ENCODE results near the gene TAOK3. TPM values are rescaled to one million over a fixed set of nuclear protein-coding genes. Genes with fewer than 3 reads are reported as not detected.

Gene TAOK3
- total and polyA plus RNA-seq, 2 donors (not counting 3 experiments of a cell fraction or from before 2014, with no cell fraction given) = 11.3 to 23.1 TPM

DNA sequence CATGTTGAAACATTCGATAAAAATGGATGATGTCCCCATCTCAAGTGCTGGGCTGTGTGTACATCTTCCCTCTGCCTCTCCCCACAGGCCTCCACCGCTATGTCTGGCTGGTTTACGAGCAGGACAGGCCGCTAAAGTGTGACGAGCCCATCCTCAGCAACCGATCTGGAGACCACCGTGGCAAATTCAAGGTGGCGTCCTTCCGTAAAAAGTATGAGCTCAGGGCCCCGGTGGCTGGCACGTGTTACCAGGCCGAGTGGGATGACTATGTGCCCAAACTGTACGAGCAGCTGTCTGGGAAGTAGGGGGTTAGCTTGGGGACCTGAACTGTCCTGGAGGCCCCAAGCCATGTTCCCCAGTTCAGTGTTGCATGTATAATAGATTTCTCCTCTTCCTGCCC, 228.2 kb downstream of the TAOK3 start:
- DNase-seq (ENCODE audit: low read depth, low spot score) = no peak
- no peak overlapping the region for H3K9ac ChIP-seq (replicated peaks; ENCODE audit: extremely low read depth, insufficient read depth, low read length)
- BruUV-seq (replicated peaks) = no TSS peak
- dilution Hi-C loops (cut with MboI; ENCODE audit: extremely low pct_ligation_motif_present, low sequenced_read_pairs) = no loop called here
- H3K4me1 ChIP-seq (ENCODE audit: control insufficient read depth, extremely low read depth, insufficient read depth, low read length) = no peaks in the 10 kb centered on the region
- TF ChIP-seq MAX (IDR thresholded peaks at IDR 0.05; ENCODE audit: insufficient read depth, insufficient read length) (no peak), MYC (IDR thresholded peaks at IDR 0.05; ENCODE audit: low read depth, low read length) (no peak)
- TF ChIP-seq, protein P1, sequence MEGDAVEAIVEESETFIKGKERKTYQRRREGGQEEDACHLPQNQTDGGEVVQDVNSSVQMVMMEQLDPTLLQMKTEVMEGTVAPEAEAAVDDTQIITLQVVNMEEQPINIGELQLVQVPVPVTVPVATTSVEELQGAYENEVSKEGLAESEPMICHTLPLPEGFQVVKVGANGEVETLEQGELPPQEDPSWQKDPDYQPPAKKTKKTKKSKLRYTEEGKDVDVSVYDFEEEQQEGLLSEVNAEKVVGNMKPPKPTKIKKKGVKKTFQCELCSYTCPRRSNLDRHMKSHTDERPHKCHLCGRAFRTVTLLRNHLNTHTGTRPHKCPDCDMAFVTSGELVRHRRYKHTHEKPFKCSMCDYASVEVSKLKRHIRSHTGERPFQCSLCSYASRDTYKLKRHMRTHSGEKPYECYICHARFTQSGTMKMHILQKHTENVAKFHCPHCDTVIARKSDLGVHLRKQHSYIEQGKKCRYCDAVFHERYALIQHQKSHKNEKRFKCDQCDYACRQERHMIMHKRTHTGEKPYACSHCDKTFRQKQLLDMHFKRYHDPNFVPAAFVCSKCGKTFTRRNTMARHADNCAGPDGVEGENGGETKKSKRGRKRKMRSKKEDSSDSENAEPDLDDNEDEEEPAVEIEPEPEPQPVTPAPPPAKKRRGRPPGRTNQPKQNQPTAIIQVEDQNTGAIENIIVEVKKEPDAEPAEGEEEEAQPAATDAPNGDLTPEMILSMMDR (IDR thresholded peaks at IDR 0.05; ENCODE audit: extremely low read depth in 1 of 2, insufficient read depth in 1 of 2, low read depth in 1 of 2, low read length in 2 of 2) = no peak
- H3K9me3 ChIP-seq (replicated peaks; ENCODE audit: control insufficient read depth, insufficient read depth, low read length) = no peaks in the 10 kb centered on the region
- H4K20me1 ChIP-seq (replicated peaks; ENCODE audit: control insufficient read depth, extremely low read depth, insufficient read depth, low read length) = no peaks in the 10 kb centered on the region
- H3K27ac ChIP-seq (ENCODE audit: insufficient read depth, low read depth, low read length) = no peak overlapping the region
- H3K79me2 ChIP-seq (ENCODE audit: control insufficient read depth, insufficient read depth, low read length) = no peaks in the 10 kb centered on the region
- H3K9me1 ChIP-seq (replicated peaks; ENCODE audit: control insufficient read depth, extremely low read depth, insufficient read depth, low read length) = no peaks in the 10 kb centered on the region
- ChIA-PET CTCF (interaction anchor here (1.5 kb wide), 1 partner anchor 21 kb away, joined by 3 read pairs; no protein-coding TSS in a partner anchor), POLR2A (no interaction called here)
- peaks cover 11 to 25% of the 10 kb centered on the region in 2 experiments for H3K36me3 ChIP-seq (ENCODE audit: control insufficient read depth in 2 of 2, extremely low read depth in 1 of 2, insufficient read depth in 2 of 2, low read length in 2 of 2)
- intact Hi-C loops (cut with micrococcal nuclease) = loop anchor here (5.0 kb wide), 1 partner anchor 947 kb away; no protein-coding TSS in a partner anchor
- no peak overlapping the region for H2AFZ ChIP-seq (ENCODE audit: low read depth, low read length)
- no peak for FAIRE-seq
- H3K4me3 ChIP-seq (replicated peaks in 1 of 3; ENCODE audit: insufficient read depth in 1 of 3, low read depth in 1 of 3, low read length in 3 of 3) = no peak overlapping the region
- H3K4me2 ChIP-seq (ENCODE audit: insufficient read depth, low read length) = no peak overlapping the region
- H3K27me3 ChIP-seq (ENCODE audit: control insufficient read depth in 2 of 2, insufficient read depth in 2 of 2, low read length in 2 of 2) = no peaks in the 10 kb centered on the region

DNA sequence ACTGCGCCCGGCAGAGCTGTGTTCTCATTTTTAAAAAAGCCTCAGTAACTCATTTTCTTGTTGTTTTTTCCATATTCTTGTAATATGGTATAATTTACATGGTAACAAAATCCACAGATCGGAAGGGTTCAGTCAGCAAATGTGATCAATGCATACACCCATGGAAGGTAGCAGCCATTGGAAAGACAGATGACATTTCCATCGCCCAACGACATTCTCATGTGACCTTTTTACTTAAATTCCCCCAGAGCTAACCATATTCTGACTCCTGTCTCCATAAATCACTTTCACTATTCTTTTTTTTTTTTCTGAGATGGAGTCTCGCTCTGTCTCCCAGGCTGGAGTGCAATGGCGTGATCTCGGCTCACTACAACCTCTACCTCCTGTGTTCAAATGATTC, 231.9 kb downstream of the TAOK3 start:
- no peaks in the 10 kb centered on the region for H3K9me1 ChIP-seq (replicated peaks; ENCODE audit: control insufficient read depth, extremely low read depth, insufficient read depth, low read length)
- no peaks in the 10 kb centered on the region for H4K20me1 ChIP-seq (replicated peaks; ENCODE audit: control insufficient read depth, extremely low read depth, insufficient read depth, low read length)
- ChIA-PET CTCF (interaction anchor here (0.9 to 1.3 kb wide), 2 partner anchors 14 to 237 kb away, joined by 3 to 4 read pairs; no protein-coding TSS in a partner anchor), POLR2A (no interaction called here)
- no peak overlapping the region for H3K4me2 ChIP-seq (ENCODE audit: insufficient read depth, low read length)
- no peak overlapping the region for H3K27ac ChIP-seq (ENCODE audit: insufficient read depth, low read depth, low read length)
- peaks cover 15% of the 10 kb centered on the region for H3K79me2 ChIP-seq (ENCODE audit: control insufficient read depth, insufficient read depth, low read length)
- no peak for FAIRE-seq
- intact Hi-C loops (cut with micrococcal nuclease) (loop anchor here (5.0 kb wide), 1 partner anchor 944 kb away; no protein-coding TSS in a partner anchor), dilution Hi-C loops (cut with MboI; ENCODE audit: extremely low pct_ligation_motif_present, low sequenced_read_pairs) (no loop called here)
- TF ChIP-seq EZH2 (IDR thresholded peaks at IDR 0.05; ENCODE audit: borderline replicate concordance, low read depth, low read length, severe bottlenecking) (no peak), MAX (IDR thresholded peaks at IDR 0.05; ENCODE audit: insufficient read depth, insufficient read length) (no peak), POLR2A (IDR thresholded peaks at IDR 0.05; ENCODE audit: low read depth, low read length) (no peak), JUN (IDR thresholded peaks at IDR 0.05; ENCODE audit: borderline replicate concordance, insufficient read depth, insufficient read length, low read depth) (no peak), GATA2 (IDR thresholded peaks at IDR 0.05; ENCODE audit: insufficient read depth, insufficient read length, low read depth, low read length) (no peak), POLR2AphosphoS5 (IDR thresholded peaks at IDR 0.05; ENCODE audit: insufficient read depth, low read depth, low read length) (no peak)
- H3K9me3 ChIP-seq (replicated peaks; ENCODE audit: control insufficient read depth, insufficient read depth, low read length) = no peaks in the 10 kb centered on the region
- no peak for DNase-seq (ENCODE audit: low read depth, low spot score)
- no TSS peak for BruUV-seq (replicated peaks)
- peaks cover 11 to 26% of the 10 kb centered on the region in 2 experiments for H3K36me3 ChIP-seq (ENCODE audit: control insufficient read depth in 2 of 2, extremely low read depth in 1 of 2, insufficient read depth in 2 of 2, low read length in 2 of 2)
- H3K4me1 ChIP-seq (ENCODE audit: control insufficient read depth, extremely low read depth, insufficient read depth, low read length) = peaks cover 4% of the 10 kb centered on the region
- H3K9ac ChIP-seq (replicated peaks; ENCODE audit: extremely low read depth, insufficient read depth, low read length) = no peak overlapping the region
- no peak overlapping the region for H3K4me3 ChIP-seq (replicated peaks in 1 of 3; ENCODE audit: insufficient read depth in 1 of 3, low read depth in 1 of 3, low read length in 3 of 3)
- no peak overlapping the region for H2AFZ ChIP-seq (ENCODE audit: low read depth, low read length)
- H3K27me3 ChIP-seq (ENCODE audit: control insufficient read depth in 2 of 2, insufficient read depth in 2 of 2, low read length in 2 of 2) = no peaks in the 10 kb centered on the region

Data from endothelial cell of umbilical vein (primary cell).